Stimulated activated CD4-positive, alpha-beta T cell treated with anti-CD3 and anti-CD28 coated beads, Interleukin-4, amount 100 ng/mL, for 4 hours (primary cell): ENCODE data around the gene CALD1.

Experiments used
- DNase-seq, 2 experiments: peaks; one replicate each; pipeline ENCODE4 v3.0.0-alpha.2; 2020

CALD1 gene

DNA sequence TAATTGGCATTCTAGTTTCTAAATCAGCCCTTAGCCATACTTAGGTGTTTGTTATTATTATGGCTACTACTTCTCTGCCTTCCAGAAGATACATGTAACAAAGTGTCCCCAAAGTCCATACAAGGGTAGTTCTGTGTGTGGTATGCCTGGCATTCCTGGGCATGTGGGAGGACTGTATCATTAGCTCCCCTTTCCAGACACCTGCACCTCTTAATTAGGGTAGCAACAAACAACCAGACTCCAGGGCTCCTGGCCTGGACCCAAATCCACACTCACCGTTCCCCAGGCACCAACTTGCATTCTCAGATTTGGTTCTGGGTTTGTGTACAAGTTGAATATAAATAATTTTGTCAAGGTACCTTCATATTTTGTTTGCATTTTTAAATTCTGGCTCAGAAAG, 15.5 kb upstream of the CALD1 start:
- DNase-seq = no peak

DNA sequence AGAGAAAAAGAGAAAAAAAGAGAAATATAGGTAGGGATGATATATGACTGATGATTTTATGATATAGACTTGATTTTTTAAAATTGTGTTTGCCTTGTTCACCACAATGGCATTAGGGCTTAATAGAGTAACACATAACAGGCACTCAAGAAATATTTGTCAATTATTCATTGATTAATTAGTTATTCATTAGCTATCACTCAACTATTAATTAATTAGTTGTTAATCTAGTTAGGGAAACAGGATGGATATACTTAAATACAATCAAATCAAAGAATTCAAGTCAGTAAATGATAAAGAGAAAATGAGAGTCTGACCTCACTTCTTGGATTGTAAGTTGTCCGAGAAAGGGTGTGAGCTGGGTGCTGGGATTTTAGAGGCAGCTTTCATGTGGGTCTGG, 15.1 kb upstream of the CALD1 start:
- no peak for DNase-seq

DNA sequence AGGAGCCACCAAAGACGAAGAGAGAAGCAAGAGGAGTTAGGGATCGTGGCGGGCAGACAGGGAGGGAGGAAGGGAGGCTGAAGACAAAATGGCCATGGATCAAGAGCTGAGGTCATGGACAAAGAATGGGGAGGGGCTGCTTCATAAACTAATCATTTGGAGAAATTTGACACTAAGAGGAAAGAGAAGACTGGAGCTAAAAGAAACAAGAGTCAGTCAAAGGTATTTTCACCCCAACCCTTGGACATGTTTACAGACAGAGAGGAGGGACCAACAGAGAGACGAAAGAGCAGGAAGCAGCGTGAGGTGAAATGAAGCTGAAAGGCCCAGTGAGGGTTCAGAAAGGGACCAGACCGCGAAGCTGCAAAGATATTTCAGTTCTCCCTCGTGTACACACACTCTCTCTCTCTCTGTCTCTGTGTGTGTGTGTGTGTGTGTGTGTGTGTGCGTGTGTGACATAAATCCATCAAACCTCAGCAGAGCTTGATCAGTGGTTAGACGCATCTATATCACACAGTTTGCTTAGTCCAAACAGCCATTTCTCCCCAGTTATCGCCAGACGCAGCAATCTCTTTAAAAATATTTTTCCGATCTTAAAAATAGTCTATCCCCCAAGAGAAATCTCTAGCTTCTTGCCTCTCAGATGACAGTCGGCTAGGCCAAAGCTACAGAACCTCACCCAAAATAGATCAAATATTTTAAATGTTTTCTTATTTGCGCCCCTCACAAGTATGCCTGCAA, 12.5 kb upstream of the CALD1 start:
- no peak for DNase-seq

- DNase-seq = no peak
Observed at GRCh38 chr7:134767520-134768168, 11.8 kb upstream of the CALD1 start.

- no peak for DNase-seq
Observed at GRCh38 chr7:134768243-134768642, 11.2 kb upstream of the CALD1 start.

DNA sequence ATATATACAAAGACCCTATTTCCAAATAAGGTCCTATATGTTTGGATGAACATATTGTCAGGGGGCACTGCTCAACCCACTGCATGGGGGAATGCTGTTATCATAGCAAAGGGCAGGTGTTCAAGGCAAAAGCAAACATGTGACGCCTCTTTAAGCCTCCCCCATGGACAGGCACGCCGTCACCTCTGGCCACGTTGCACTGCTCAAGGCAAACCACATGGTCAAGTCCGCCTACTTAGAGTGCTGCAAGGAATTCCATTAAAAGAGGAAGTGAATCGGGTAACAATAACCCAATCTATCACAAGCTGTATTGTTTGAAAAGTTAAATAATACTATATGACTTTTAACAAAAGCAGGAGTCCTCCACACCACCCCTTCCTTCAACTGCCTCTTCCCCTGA, 8.8 kb upstream of the CALD1 start:
- no peak for DNase-seq

- DNase-seq = no peak
Observed at GRCh38 chr7:134771111-134771510, 8.3 kb upstream of the CALD1 start.

- no peak for DNase-seq
Observed at GRCh38 chr7:134771889-134772288, 7.5 kb upstream of the CALD1 start.

GRCh38 chr7:134772401-134772800, 7.0 kb upstream of the CALD1 start:
- DNase-seq = no peak

- DNase-seq = no peak
Observed at GRCh38 chr7:134773164-134773563, 6.3 kb upstream of the CALD1 start.

DNA sequence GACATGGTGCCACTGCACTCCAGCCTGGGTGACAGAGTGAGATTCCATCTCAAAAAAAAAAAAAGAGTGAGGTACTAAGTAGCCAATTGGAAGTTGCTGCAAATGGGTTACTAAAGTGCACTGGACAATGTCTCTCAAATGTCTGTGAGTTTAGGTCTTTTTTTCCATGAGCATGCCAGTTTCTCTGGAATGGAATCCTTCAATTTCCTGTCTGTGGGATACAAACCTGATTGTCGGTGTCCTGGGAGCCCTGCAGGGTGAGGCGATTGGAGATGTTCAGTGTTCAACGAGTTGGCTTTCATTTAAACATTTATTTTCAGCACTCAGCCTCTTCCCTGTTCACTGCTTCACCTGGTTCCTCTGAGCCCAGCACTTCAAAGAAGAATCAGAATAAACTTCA, 5.3 kb upstream of the CALD1 start:
- no peak for DNase-seq

GRCh38 chr7:134777470-134777869, 2.0 kb upstream of the CALD1 start:
- DNase-seq = no peak

DNA sequence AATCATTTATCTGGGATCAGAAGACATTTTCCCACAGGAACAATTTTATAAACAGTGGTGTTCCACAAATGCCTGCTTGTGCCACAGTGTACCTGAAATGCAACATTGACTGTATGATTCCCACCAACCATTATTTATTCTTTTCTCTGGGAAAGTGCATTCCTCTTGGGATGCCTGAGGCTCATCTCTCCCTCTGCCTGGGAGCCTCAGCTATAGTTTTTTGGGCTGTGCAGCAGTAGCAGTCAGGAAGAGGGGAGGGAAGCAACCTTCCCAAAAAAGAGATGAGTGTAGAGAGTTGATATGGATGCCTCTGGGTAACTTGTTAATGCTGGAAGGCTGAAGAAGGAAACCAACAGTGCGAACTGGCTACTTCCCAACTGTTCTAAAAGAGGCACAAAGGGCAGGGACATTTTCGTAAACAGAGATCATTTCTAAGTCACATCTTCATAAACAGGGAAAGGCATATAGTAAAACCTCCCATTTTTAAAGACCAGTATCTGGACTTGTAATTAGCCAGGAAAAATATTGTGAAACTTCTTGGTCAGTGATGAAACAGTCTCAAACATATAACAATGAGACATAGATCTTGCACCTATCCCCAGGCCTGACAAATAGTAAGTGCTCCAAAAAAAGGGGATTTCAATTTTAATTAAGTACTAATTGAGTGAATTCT, 1.4 kb upstream of the CALD1 start:
- no peak for DNase-seq

- no peak for DNase-seq
Observed at GRCh38 chr7:134779741-134780065, 269 bp downstream of the CALD1 start.

DNA sequence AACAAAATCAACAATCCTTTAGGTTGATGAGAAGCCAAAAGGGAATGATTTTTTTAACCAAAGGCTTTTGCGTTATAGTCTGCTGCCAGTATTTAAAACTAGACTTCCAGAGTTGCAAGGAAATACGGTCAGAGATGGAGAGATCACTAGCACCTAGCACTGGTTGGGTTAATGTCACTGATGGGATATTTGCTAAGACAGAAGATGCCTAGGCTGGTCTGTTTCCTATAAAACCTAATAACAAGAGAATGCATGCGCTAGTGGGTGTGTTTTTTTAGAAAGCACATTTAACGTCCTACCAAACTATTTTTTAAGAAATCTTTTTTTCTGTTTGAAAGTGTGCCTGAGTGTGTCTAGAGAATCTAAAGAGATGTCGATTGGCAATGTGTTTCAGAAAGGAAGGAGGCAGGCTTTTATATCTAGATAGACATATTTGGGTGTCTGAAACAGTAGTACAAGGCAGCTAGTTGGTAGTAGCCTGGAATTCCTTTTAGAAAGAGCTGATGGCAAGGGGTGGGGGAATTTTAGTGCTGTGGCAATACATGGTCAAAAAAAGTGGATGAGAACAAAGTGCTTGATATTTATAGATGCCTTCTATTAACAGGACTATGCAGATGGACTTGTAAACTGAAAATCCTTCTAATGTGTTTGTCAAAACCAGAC, 863 bp downstream of the CALD1 start:
- DNase-seq = no peak

DNA sequence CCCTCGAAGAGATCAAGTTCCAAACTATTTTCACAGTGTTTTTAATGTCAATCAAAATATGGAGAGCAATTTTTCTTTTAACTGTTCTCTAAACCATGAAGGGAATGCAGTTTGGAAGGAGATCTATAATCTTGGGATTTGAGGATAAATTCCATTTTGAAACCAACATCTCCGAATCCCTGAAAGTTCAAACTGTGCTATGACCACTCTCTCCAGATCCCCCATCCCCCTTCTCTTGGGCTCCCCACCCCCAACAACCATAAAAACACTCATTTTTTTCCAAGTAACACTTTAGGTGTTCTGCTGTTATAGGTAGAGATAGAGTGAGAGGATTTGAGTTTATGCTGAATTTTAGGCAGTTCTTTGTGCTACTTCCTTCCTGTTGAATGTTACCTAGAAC, 1.7 kb downstream of the CALD1 start:
- DNase-seq = no peak

GRCh38 chr7:134782121-134782623, 2.7 kb downstream of the CALD1 start:
- DNase-seq = no peak

DNA sequence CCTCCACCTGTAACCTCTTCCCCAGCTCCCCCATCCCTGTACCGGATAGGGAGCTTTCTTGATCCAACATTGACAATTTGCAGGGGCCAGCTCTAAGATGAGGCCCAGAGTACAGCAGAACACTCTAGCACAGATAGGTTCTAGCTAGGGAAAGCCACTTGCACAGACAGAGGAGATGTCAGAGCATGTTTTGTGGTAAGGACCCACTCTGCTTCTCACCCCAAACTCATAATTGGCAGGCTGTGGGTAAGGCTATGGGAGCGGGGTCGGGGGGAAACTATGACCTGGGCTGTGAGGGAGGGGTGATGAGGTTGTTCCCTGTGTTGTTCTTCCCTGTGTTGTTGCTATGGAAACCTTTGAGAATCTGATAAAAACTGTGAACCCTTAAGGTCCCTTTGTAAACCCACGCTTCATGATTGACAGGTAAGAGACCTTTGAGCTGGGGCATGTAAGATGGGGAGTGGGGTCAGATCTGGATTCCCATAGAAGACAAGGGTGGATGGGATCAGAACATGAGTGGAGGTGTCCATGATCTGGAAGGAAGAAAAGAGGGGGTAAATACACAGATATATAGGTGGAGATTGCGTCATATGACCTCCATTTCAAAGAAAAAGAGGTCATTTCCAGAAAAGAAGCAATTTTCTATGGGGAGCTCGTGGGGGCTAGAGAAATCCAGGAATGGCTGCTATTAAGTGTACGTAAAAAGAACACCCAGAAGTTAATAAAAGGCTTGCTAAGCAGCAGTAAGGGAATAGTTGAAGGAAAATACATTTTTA, 4.0 kb downstream of the CALD1 start:
- no peak for DNase-seq

GRCh38 chr7:134784251-134785049, 5.0 kb downstream of the CALD1 start:
- DNase-seq = no peak

DNA sequence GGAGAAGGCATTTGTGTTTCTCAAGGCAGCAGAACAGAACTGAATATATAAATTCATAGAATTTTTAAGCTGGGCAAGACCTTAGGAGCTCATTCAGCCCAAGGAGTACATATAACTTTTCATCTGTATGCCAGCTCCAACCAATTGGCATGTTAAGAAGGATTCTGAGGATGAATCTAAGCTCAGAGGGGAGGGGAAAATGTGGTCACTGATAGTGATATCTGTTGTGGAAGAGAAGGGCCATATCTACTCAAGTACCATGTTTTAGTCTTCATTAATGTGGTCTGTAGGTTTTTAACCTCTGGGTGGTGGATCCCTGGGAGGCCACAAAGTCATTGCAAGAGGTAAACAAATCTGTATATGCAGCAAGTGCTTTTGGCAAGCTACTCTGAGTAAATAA, 6.4 kb downstream of the CALD1 start:
- no peak for DNase-seq

DNA sequence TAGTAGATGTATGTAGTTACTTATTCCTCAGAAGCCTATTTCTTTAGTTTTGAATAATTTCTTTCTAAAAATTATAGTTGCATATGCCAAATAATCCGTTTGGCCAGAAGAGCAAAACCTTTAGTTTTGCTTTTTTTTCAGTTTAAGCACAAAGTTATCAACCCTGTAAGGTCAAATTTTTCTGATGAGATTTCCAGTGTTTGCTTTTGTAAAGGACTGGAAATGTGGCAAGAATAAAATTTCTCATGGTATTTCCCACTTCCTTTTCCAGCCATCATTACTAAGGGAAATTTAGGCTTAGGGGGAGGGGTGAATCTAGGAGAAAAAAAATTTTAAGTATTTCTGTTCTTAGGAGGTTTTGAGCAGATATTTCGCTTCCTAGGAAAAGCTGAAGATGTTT, 7.6 kb downstream of the CALD1 start:
- no peak for DNase-seq

GRCh38 chr7:134787720-134788119, 8.3 kb downstream of the CALD1 start:
- no peak for DNase-seq
